Smooth muscle cell (in vitro differentiated cells): ENCODE measurements around the gene BTG4. TPM values are rescaled to one million over a fixed set of nuclear protein-coding genes. Genes with fewer than 3 reads are reported as not detected.
A peak's percentile ranks its signal among the peaks of the same experiment; 100 is the strongest.

Experiments
- DNase-seq: peaks from one replicate; lab custom pipeline; 2025; ENCODE audit not compliant: unreplicated experiment; lab: John Stamatoyannopoulos, UW
- H2AFZ ChIP-seq: fragments of 200-600 bp; sonication (generic); 2 replicates; pipeline ENCODE4 v1.6.0; 2016; ENCODE audit warnings: antibody characterized with exemption, low read depth, mild to moderate bottlenecking
- H3F3A ChIP-seq: fragments of 200-600 bp; sonication (generic); 2 replicates; pipeline ENCODE4 v1.6.0; 2017; ENCODE audit warnings: antibody characterized with exemption, low read depth
- H3K27ac ChIP-seq: fragments of 200-600 bp; sonication (generic); 2 replicates; pipeline ENCODE4 v1.5.1; 2016; ENCODE audit warnings: low read depth, mild to moderate bottlenecking
- H3K27me3 ChIP-seq: fragments of 200-600 bp; sonication (generic); 2 replicates; pipeline ENCODE4 v1.6.1; 2016; ENCODE audit warnings: low read depth, mild to moderate bottlenecking
- H3K36me3 ChIP-seq: fragments of 200-600 bp; sonication (generic); 2 replicates; pipeline ENCODE4 v1.5.1; 2016; ENCODE audit warnings: low read depth
- H3K4me1 ChIP-seq: fragments of 200-600 bp; sonication (generic); 2 replicates; pipeline ENCODE4 v1.5.1; 2016; ENCODE audit warnings: low read depth
- H3K4me2 ChIP-seq: fragments of 200-600 bp; sonication (generic); 2 replicates; pipeline ENCODE4 v1.6.0; 2016; ENCODE audit warnings: mild to moderate bottlenecking
- H3K4me3 ChIP-seq: fragments of 200-600 bp; sonication (generic); 2 replicates; pipeline ENCODE4 v1.5.1; 2016; ENCODE audit warnings: mild to moderate bottlenecking
- H3K79me2 ChIP-seq: fragments of 200-600 bp; sonication (generic); 2 replicates; pipeline ENCODE4 v1.6.0; 2016; ENCODE audit warnings: low read depth, mild to moderate bottlenecking
- H3K9ac ChIP-seq: fragments of 200-600 bp; sonication (generic); 2 replicates; pipeline ENCODE4 v1.6.0; 2016; ENCODE audit warnings: low read depth
- H3K9me3 ChIP-seq: fragments of 200-600 bp; sonication (generic); replicated peaks from 2 replicates; pipeline ENCODE4 v1.5.1; 2016; ENCODE audit warnings: low read depth
- H4K20me1 ChIP-seq: fragments of 200-600 bp; sonication (generic); 2 replicates; pipeline ENCODE4 v1.6.0; 2016; ENCODE audit warnings: low read depth
- CTCF ChIP-seq: fragments of 200-600 bp; sonication (generic); IDR thresholded peaks from 2 replicates; pipeline ENCODE4 v1.5.1; 2017; ENCODE audit warnings: borderline replicate concordance, mild to moderate bottlenecking, antibody characterized with exemption; ENCODE audit not compliant: insufficient read depth, poor library complexity, severe bottlenecking
- whole genome bisulfite sequencing: methylation state at CpG from one replicate; pipeline ENCODE4 v1.1.7; 2016; ENCODE audit warnings: low lambda C conversion rate; 5-methylcytosine and 5-hydroxymethylcytosine counted together
- polyA plus RNA-seq: library from polyadenylated mRNA; unstranded; fragments of >200 nt; fragmentation: Nextera tagmentation; extraction: Ambion mirVana; gene quantifications from 2 replicates; pipeline ENCODE4 v1.2.1, GENCODE V29; 2016
- total RNA-seq: library from RNA; depleted of rRNA; stranded (reverse); fragments of >200 nt; gene quantifications from 2 replicates; pipeline ENCODE4 v1.2.3, GENCODE V29; 2014

Gene BTG4
- total and polyA plus RNA-seq, 2 experiments from 2014 or later: 0.21 TPM; not detected in 1

- Histone ChIP-seq H4K20me1 (no peaks in the 10 kb centered on the region), H3K9me3 (no peaks in the 10 kb centered on the region), H3K27me3 (no peaks in the 10 kb centered on the region), H3K4me2 (peak within 1 kb of the TSS; percentile 95), H3K27ac (peak within 1 kb of the TSS; percentile 24), H3K9ac (no peak within 1 kb of the TSS), H3K4me1 (peaks cover 30% of the 10 kb centered on the region), H3K79me2 (no peaks in the 10 kb centered on the region), H3K4me3 (peak within 1 kb of the TSS; percentile 36), H2AFZ (no peak within 1 kb of the TSS), H3F3A (peaks cover 21% of the 10 kb centered on the region), H3K36me3 (no peaks in the 10 kb centered on the region)
- no peak for TF ChIP-seq CTCF
- WGBS: 14% methylated on average over 33 of the region's 39 CpGs
- no peak for DNase-seq
These were observed 2.2 kb upstream of the BTG4 start, which contains the start of gene HOATZ for GRCh38 chr11:111514216-111515031. Gene HOATZ, plus strand, starts transcription at chr11:111514778. Its CDS starts 7 bp downstream, at chr11:111514785.

GRCh38 chr11:111513240-111513605, 1.0 kb upstream of the BTG4 start:
- H3K79me2 ChIP-seq: no peaks in the 10 kb centered on the region
- no peak for TF ChIP-seq CTCF
- H3K27ac ChIP-seq: no peak overlapping the region
- H4K20me1 ChIP-seq: no peaks in the 10 kb centered on the region
- no peaks in the 10 kb centered on the region for H3K36me3 ChIP-seq
- 41% methylated on average over 6 of the region's 6 CpGs for WGBS
- H3F3A ChIP-seq: peaks cover 21% of the 10 kb centered on the region
- H3K9me3 ChIP-seq: no peaks in the 10 kb centered on the region
- H3K4me3 ChIP-seq: peak overlapping the region; percentile 55
- H3K27me3 ChIP-seq: no peaks in the 10 kb centered on the region
- H3K4me2 ChIP-seq: peak overlapping the region; percentile 95
- H3K4me1 ChIP-seq: peaks cover 30% of the 10 kb centered on the region
- peak overlapping the region; percentile 87 for H2AFZ ChIP-seq
- H3K9ac ChIP-seq: no peak overlapping the region
- DNase-seq: no peak

- Histone ChIP-seq H2AFZ (peak overlapping the region; percentile 40), H3K27ac (peak overlapping the region; percentile 93), H3K4me3 (no peak overlapping the region), H3K36me3 (no peaks in the 10 kb centered on the region), H3K4me2 (peak overlapping the region; percentile 95), H3K9me3 (no peaks in the 10 kb centered on the region), H3K9ac (peak overlapping the region; percentile 67), H3K27me3 (no peaks in the 10 kb centered on the region), H3K79me2 (no peaks in the 10 kb centered on the region), H3F3A (peaks cover 19% of the 10 kb centered on the region), H3K4me1 (peaks cover 22% of the 10 kb centered on the region), H4K20me1 (no peaks in the 10 kb centered on the region)
- no peak for TF ChIP-seq CTCF
- WGBS: 71% methylated on average over 1 of the region's 1 CpG
- no peak for DNase-seq
These were observed 1.9 kb downstream of the BTG4 start for GRCh38 chr11:111510311-111510710.

GRCh38 chr11:111502611-111503010, 9.6 kb downstream of the BTG4 start:
- H3K9me3 ChIP-seq: no peaks in the 10 kb centered on the region
- H3K36me3 ChIP-seq: no peaks in the 10 kb centered on the region
- DNase-seq: no peak
- H3K4me1 ChIP-seq: no peaks in the 10 kb centered on the region
- H3K4me2 ChIP-seq: no peak overlapping the region
- H4K20me1 ChIP-seq: no peaks in the 10 kb centered on the region
- no peaks in the 10 kb centered on the region for H3K79me2 ChIP-seq
- H3K4me3 ChIP-seq: no peak overlapping the region
- no peaks in the 10 kb centered on the region for H3F3A ChIP-seq
- no peak overlapping the region for H3K9ac ChIP-seq
- H2AFZ ChIP-seq: no peak overlapping the region
- H3K27ac ChIP-seq: no peak overlapping the region
- no peaks in the 10 kb centered on the region for H3K27me3 ChIP-seq
- TF ChIP-seq CTCF: no peak
- 86% methylated on average over 1 of the region's 1 CpG for WGBS
